WERI-Rb-1 (cell line): Measurements from ENCODE around the gene DAB2.

Experiments used
- DNase-seq: peaks from one replicate; pipeline ENCODE4 v3.0.0-alpha.2; 2020
- H3K27ac ChIP-seq: fragments of 250-450 bp; sonication (Bioruptor Pico); 2 replicates; pipeline ENCODE4 v1.5.1; 2020; ENCODE audit warnings: mild to moderate bottlenecking, moderate library complexity
- H3K27me3 ChIP-seq: fragments of 250-450 bp; sonication (Bioruptor Pico); 2 replicates; pipeline ENCODE4 v1.5.1; 2021; ENCODE audit warnings: mild to moderate bottlenecking, low read depth, moderate library complexity; ENCODE audit not compliant: insufficient read depth, severe bottlenecking
- H3K36me3 ChIP-seq: fragments of 250-450 bp; sonication (Bioruptor Pico); 2 replicates; pipeline ENCODE4 v1.5.1; 2020; ENCODE audit warnings: mild to moderate bottlenecking, moderate library complexity
- H3K4me3 ChIP-seq: 2 replicates; pipeline ENCODE4 v1.5.1; 2011; ENCODE audit warnings: low read depth, mild to moderate bottlenecking, control low read depth, low read length
- H3K9me3 ChIP-seq: fragments of 250-450 bp; sonication (Bioruptor Pico); 2 replicates; pipeline ENCODE4 v1.5.1; 2021; ENCODE audit warnings: mild to moderate bottlenecking, moderate library complexity; ENCODE audit not compliant: severe bottlenecking
- CTCF ChIP-seq: IDR thresholded peaks from 2 replicates; pipeline ENCODE4 v1.5.1; 2011; ENCODE audit warnings: low read depth, mild to moderate bottlenecking, control low read depth, inconsistent platforms, low read length

Gene DAB2

GRCh38 chr5:39423331-39423751, 1.4 kb downstream of the DAB2 start:
- no peak overlapping the region for H3K4me3 ChIP-seq
- no peak for DNase-seq
- H3K9me3 ChIP-seq: no peaks in the 10 kb centered on the region
- TF ChIP-seq CTCF: no peak
- no peaks in the 10 kb centered on the region for H3K27me3 ChIP-seq
- H3K27ac ChIP-seq: no peak overlapping the region
- H3K36me3 ChIP-seq: no peaks in the 10 kb centered on the region

GRCh38 chr5:39422728-39423285, 2.0 kb downstream of the DAB2 start:
- no peaks in the 10 kb centered on the region for H3K9me3 ChIP-seq
- H3K4me3 ChIP-seq: no peak overlapping the region
- no peaks in the 10 kb centered on the region for H3K36me3 ChIP-seq
- no peak for DNase-seq
- H3K27ac ChIP-seq: no peak overlapping the region
- H3K27me3 ChIP-seq: no peaks in the 10 kb centered on the region
- no peak for TF ChIP-seq CTCF

GRCh38 chr5:39422036-39422606, 2.7 kb downstream of the DAB2 start:
- DNase-seq: no peak
- Histone ChIP-seq H3K27me3 (no peaks in the 10 kb centered on the region), H3K36me3 (no peaks in the 10 kb centered on the region), H3K9me3 (no peaks in the 10 kb centered on the region), H3K27ac (no peak overlapping the region), H3K4me3 (no peak overlapping the region)
- TF ChIP-seq CTCF: no peak

GRCh38 chr5:39420482-39421145, 4.2 kb downstream of the DAB2 start:
- DNase-seq: no peak
- Histone ChIP-seq H3K36me3 (no peaks in the 10 kb centered on the region), H3K9me3 (no peaks in the 10 kb centered on the region), H3K4me3 (no peak overlapping the region), H3K27ac (no peak overlapping the region), H3K27me3 (no peaks in the 10 kb centered on the region)
- no peak for TF ChIP-seq CTCF

- H3K27me3 ChIP-seq: no peaks in the 10 kb centered on the region
- no peak for DNase-seq
- TF ChIP-seq CTCF: no peak
- H3K4me3 ChIP-seq: no peak overlapping the region
- H3K9me3 ChIP-seq: no peaks in the 10 kb centered on the region
- no peaks in the 10 kb centered on the region for H3K36me3 ChIP-seq
- no peak overlapping the region for H3K27ac ChIP-seq
Observed at GRCh38 chr5:39419796-39420195, 5.0 kb downstream of the DAB2 start.
